22Rv1 (cell line): ENCODE results near the gene CFAP70.

Source experiments
- ZFX ChIP-seq: fragments of 450-650 bp; IDR thresholded peaks from 2 replicates; pipeline ENCODE4 v1.6.1; 2017; ENCODE audit warnings: antibody characterized with exemption, borderline replicate concordance
- TF ChIP-seq, protein P1 (sequence below): fragments of 450-650 bp; IDR thresholded peaks from 2 replicates; pipeline ENCODE4 v1.5.1; 2017; ENCODE audit warnings: mild to moderate bottlenecking

DNA sequence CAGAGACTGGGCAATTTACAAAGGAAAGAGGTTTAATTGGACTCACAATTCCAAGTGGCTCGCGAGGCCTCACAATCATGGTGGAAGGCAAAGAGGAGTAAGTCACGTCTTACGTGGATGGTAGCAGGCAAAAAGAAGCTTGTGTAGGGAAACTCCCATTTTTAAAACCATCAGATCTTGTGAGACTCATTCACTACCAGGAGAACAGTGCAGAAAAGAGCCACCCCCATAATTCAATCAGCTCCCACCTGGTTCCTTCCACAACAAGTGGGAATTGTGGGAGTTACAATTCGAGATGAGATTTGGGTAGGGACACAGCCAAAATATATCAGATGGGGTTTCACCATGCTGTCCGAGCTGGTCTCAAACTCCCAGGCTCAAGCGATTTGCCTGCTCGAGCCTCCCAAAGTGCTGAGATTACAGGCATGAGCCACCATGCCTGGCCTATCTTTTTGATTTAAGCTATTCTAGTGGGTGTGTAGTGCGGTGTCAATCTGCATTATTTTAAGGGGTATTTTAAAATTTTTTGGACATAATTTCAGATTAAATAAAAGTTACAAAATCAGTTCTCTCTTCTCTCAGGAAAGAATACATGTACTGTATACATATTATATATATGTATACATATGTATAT lies 97.2 kb downstream of the CFAP70 start:
- TF ChIP-seq, protein P1, sequence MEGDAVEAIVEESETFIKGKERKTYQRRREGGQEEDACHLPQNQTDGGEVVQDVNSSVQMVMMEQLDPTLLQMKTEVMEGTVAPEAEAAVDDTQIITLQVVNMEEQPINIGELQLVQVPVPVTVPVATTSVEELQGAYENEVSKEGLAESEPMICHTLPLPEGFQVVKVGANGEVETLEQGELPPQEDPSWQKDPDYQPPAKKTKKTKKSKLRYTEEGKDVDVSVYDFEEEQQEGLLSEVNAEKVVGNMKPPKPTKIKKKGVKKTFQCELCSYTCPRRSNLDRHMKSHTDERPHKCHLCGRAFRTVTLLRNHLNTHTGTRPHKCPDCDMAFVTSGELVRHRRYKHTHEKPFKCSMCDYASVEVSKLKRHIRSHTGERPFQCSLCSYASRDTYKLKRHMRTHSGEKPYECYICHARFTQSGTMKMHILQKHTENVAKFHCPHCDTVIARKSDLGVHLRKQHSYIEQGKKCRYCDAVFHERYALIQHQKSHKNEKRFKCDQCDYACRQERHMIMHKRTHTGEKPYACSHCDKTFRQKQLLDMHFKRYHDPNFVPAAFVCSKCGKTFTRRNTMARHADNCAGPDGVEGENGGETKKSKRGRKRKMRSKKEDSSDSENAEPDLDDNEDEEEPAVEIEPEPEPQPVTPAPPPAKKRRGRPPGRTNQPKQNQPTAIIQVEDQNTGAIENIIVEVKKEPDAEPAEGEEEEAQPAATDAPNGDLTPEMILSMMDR: no peak
- TF ChIP-seq ZFX: no peak
